ENCODE measurements around the gene FTCD. TPM values are rescaled to one million over a fixed set of nuclear protein-coding genes. Genes with fewer than 3 reads are reported as not detected.

FTCD gene
- total and polyA plus RNA-seq, 2 of the 4 experiments (the other 2 are of a cell fraction): 0.55 TPM; not detected in 1

DNA sequence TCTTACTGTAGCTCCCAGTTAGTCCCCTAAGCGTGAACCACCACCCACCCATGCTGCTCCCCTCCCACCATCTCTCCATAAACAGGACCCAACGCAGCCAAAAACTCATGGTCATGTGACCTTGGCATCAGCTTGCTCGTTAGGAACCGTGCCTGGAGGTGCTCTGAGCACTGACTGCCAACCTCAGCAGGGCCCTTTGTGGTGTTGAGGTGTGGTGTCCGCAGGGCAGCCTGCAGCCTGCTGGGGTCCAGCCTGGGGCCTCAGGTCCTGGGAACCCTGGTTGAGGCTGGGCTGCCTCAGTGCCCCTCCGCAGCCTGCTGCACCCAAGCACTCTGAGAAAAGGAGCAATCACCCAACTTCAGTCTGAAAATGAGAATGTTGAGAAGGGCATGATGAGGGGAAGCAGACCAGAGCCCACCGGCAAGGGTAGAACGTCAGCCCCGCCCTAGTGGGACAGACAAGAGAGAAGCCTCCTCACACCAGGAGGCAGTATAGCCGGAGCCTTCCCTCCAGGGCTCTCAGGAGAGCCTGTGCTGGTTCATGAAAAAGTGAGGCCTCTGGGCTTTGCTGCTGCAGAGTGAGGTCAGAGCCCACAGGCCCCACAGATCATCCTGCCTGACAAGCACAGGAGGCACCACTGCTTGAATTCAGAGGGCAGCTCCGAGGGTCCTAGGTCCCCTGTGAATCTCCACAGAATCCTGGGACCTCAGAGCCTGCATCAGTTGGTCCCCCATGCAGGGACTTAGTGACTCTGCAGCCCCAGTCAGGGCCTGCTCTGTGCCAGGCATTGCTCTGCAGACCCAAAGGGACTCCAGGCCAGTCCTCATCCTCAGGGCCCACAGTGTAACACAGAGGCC is 62.3 kb downstream of the FTCD start:
- no TSS peak for BruUV-seq (replicated peaks)
- Histone ChIP-seq H3K27me3 (ENCODE audit: control insufficient read depth, insufficient read depth, low read length) (no peaks in the 10 kb centered on the region), H4K8ac (ENCODE audit: low read depth in 2 of 2, low read length in 2 of 2) (peak overlapping the region; percentile 70 to 90), H4K20me1 (ENCODE audit: insufficient read depth, low read length) (0 out of 2 replicates have a peak, but pooled peaks cover 3% of the 10 kb centered on the region), H3K4me3 (ENCODE audit: insufficient read depth, low read depth, low read length) (no peak overlapping the region), H3K9me3 (ENCODE audit: control insufficient read depth, insufficient read depth, low read length) (no peaks in the 10 kb centered on the region), H3K9ac (ENCODE audit: low read depth, low read length) (peak overlapping the region; percentile 66), H2BK15ac (ENCODE audit: low read depth, low read length) (peak overlapping the region; percentile 89; the same call in 2 of the 3 replicates), H3K23ac (ENCODE audit: low read depth, low read length) (peak overlapping the region; percentile 66), H3K36me3 (ENCODE audit: control insufficient read depth, insufficient read depth, low read length) (no peaks in the 10 kb centered on the region), H3K9me1 (ENCODE audit: insufficient read depth, low read length) (peaks cover 25% of the 10 kb centered on the region), H2AK5ac (ENCODE audit: low read depth, low read length) (peak overlapping the region; percentile 99), H3K27ac (ENCODE audit: insufficient read depth, low read length) (peak overlapping the region; percentile 92), H2BK20ac (ENCODE audit: low read depth, low read length) (peak overlapping the region; percentile 96), H3K4ac (ENCODE audit: low read depth, low read length) (peak overlapping the region; percentile 99), H3K18ac (ENCODE audit: low read depth, low read length) (peak overlapping the region; percentile 71), H3K4me1 (ENCODE audit: control insufficient read depth, insufficient read depth, low read length) (peaks cover 25% of the 10 kb centered on the region), H2AFZ (replicated peaks; ENCODE audit: low read length, poor library complexity) (peak overlapping the region; percentile 76), H3K14ac (replicated peaks; ENCODE audit: low read depth, low read length) (peak overlapping the region; percentile 95), H2BK5ac (ENCODE audit: low read depth, low read length, poor library complexity, severe bottlenecking) (peak overlapping the region; percentile 87), H4K91ac (ENCODE audit: insufficient read depth, low read depth, low read length) (peak overlapping the region; percentile 98), H2AK9ac (replicated peaks; ENCODE audit: low read depth, low read length, poor library complexity) (peak overlapping the region; percentile 92), H2BK120ac (ENCODE audit: low read depth, low read length) (peak overlapping the region; percentile 98), H3K56ac (ENCODE audit: extremely low read depth, insufficient read depth, low read length) (peak overlapping the region; percentile 94), H3K4me2 (ENCODE audit: low read depth, low read length) (peak overlapping the region; percentile 14; the same call in 1 of the 2 replicates), H4K5ac (ENCODE audit: low read depth, low read length) (peak overlapping the region; percentile 63), H3K79me1 (ENCODE audit: low read depth in 1 of 2, low read length in 2 of 2) (peaks cover 6 to 55% of the 10 kb centered on the region in 2 experiments; a peak in 3 of 4 replicates)
- ATAC-seq (ENCODE audit: low read depth) (no peak; the same call in 1 of the 2 replicates), DNase-seq (no peak)
- dilution Hi-C loops (cut with HindIII; ENCODE audit: low sequenced_read_pairs, unreplicated experiment) (no loop called here), intact Hi-C loops (cut with micrococcal nuclease) (loop anchor here (1.0 kb wide), 1 partner anchor 44 kb away; no protein-coding TSS in a partner anchor), in situ Hi-C loops (cut with MboI; ENCODE audit: low sequenced_read_pairs) (loop anchor here (5.0 kb wide), 1 partner anchor 121 kb away; no protein-coding TSS in a partner anchor)
- WGBS, 2 experiments (ENCODE audit: extremely low coverage in 2 of 2, insufficient read length in 1 of 2): 100% methylated on average over 1 of the region's 11 CpGs; no CpG with 5 or more reads in 1 of the 2 experiments
- TF ChIP-seq RAD21 (IDR thresholded peaks at IDR 0.05; ENCODE audit: low read length): no peak
- TF ChIP-seq MAZ (IDR thresholded peaks at IDR 0.05; ENCODE audit: borderline replicate concordance, low read depth, low read length): no peak
- no peak; the same call in 1 of the 2 replicates for TF ChIP-seq POLR2A (IDR thresholded peaks at IDR 0.05; ENCODE audit: low read depth, low read length)
- 0 out of 2 replicates have a peak, but pooled peaks have one; percentile 19 for TF ChIP-seq CTCF (conservative IDR thresholded peaks at IDR 0.05; ENCODE audit: low read depth, low read length)
- TF ChIP-seq RCOR1 (IDR thresholded peaks at IDR 0.05; ENCODE audit: insufficient replicate concordance, low read length): no peak
- no peak; the same call in 1 of the 2 replicates for TF ChIP-seq USF2 (IDR thresholded peaks at IDR 0.05; ENCODE audit: low read depth, low read length)
- no peak for TF ChIP-seq CEBPB (IDR thresholded peaks at IDR 0.05; ENCODE audit: low read depth, low read length)
- ChIA-PET POLR2A (ENCODE audit: unreplicated experiment) (interaction anchor here (0.5 to 1.3 kb wide), 8 partner anchors 8 to 135 kb away, joined by 3 to 12 read pairs (median 4); no protein-coding TSS in a partner anchor), CTCF (no interaction called here)
